AG10803 (cell line): Measurements from ENCODE around the gene KDM4C.

Source experiments
- DNase-seq: peaks from one replicate; pipeline ENCODE4 v3.0.0; 2010; ENCODE audit warnings: low read depth
- H3K4me3 ChIP-seq: 2 replicates; pipeline ENCODE4 v1.5.1; 2011; ENCODE audit warnings: mild to moderate bottlenecking, low read length, control low read depth
- TF ChIP-seq, protein P1 (sequence below): conservative IDR thresholded peaks from 2 replicates; pipeline ENCODE4 v1.5.1; 2011; ENCODE audit warnings: mild to moderate bottlenecking, low read length, control low read depth, inconsistent platforms

The KDM4C gene

DNA sequence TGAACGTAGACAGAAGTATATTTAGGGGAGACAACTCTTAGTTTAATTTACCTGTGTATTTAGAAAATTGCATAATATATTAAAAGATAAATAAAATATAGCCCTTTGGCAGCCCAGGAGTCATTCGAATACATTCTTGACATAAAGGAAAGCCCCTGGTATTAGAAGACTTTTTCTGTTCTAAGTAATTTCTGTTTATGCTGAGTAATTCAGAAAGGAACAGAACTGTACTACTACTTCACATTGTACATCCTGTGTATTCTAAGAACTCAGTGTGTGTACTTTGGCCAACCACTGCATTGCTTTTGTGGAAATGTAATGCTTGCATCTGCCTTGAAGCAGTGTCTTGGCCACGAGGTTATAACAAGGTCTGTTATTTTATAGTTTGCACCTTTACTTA lies 136.4 kb downstream of the KDM4C start:
- no peak for DNase-seq
- TF ChIP-seq, protein P1, sequence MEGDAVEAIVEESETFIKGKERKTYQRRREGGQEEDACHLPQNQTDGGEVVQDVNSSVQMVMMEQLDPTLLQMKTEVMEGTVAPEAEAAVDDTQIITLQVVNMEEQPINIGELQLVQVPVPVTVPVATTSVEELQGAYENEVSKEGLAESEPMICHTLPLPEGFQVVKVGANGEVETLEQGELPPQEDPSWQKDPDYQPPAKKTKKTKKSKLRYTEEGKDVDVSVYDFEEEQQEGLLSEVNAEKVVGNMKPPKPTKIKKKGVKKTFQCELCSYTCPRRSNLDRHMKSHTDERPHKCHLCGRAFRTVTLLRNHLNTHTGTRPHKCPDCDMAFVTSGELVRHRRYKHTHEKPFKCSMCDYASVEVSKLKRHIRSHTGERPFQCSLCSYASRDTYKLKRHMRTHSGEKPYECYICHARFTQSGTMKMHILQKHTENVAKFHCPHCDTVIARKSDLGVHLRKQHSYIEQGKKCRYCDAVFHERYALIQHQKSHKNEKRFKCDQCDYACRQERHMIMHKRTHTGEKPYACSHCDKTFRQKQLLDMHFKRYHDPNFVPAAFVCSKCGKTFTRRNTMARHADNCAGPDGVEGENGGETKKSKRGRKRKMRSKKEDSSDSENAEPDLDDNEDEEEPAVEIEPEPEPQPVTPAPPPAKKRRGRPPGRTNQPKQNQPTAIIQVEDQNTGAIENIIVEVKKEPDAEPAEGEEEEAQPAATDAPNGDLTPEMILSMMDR = no peak
- H3K4me3 ChIP-seq = no peak overlapping the region

DNA sequence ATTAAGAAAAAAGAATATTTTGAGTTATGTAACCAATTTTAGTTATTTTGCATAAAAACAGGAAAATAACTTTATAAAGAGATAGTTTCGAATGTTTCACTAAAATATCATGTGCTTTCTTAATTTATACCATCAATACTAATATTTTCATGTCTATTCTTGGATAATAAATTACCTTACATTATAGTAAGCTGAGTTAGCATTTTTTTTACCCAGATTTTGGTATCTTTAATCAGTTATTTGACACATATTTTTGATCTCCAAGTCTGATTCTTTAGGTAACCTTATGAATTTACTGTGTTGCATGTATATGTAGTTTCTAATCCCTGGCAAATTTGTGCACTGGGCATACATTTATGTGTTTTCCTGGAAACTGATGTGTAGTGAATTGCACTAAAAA lies 138.0 kb downstream of the KDM4C start:
- TF ChIP-seq, protein P1 = no peak
- DNase-seq = no peak
- no peak overlapping the region for H3K4me3 ChIP-seq

DNA sequence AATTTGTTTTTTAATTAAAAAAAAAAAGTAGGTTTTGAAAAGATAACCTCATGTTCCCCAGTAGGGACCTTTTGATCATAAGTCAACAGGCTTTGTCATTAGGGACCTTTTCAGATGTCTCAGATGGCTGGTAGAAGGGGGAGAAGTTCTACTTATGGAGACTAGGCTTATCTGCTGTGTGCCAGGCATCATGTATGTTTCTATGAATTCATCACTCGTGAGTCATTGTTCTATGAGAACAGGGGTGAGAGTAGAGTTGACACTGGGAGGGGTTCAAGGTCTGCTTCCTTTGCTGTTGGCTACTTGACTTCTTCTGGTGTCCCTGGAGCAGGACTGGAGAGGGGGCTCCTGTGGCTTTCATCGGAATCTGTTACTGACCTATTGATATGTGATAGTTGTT lies 138.8 kb downstream of the KDM4C start:
- H3K4me3 ChIP-seq = no peak overlapping the region
- DNase-seq = no peak
- TF ChIP-seq, protein P1 = no peak

DNA sequence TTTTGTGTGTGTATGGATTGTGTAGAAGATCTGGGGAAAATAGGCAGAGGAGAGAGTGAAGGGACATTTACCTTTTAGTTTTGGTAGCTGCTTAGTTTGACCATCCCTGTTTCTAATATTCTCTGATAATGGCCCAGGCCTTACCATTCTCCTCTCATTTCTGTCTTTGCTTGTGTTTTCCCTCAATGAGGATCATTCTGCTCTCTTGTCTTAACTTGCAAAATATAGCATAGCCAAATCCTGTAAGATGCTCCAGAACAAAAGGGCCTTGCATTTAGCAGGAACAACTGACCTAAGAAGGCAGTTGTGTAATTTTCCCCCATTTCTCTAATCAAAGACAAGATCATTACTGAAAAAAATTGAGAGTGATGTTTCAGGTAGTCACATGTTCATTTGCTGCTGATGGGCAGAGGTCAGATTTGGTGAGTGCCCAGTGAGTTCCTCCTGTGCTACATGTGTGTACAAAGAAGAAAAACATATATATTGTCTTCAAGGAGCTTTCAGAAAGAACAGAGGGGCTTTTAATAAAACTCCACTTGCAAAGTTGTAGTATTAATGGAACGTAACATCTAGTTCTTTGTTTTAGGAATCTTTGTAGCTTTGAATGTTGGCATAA lies 139.5 kb downstream of the KDM4C start:
- H3K4me3 ChIP-seq = no peak overlapping the region
- no peak for DNase-seq
- TF ChIP-seq, protein P1 = no peak

DNA sequence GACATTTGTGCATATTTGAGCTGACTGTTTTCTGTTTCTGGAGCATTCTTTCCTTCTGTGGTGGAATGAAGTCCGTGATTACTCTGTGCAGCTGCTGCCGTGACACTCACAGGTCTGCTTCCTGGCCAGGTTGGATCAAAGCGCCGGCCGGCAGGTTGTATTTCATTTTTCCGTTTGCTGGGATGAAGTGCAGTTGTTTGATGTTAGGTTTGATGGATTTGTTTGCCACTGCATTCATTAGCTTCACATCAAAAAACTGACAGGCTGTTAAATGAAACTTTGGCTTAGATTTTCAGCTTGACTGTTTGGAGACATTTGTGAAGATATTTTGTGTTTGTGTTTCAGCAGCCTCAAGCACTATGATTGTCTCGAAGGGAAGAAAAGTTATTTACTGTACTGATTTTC lies 140.1 kb downstream of the KDM4C start:
- TF ChIP-seq, protein P1 = no peak
- H3K4me3 ChIP-seq = no peak overlapping the region
- no peak for DNase-seq

DNA sequence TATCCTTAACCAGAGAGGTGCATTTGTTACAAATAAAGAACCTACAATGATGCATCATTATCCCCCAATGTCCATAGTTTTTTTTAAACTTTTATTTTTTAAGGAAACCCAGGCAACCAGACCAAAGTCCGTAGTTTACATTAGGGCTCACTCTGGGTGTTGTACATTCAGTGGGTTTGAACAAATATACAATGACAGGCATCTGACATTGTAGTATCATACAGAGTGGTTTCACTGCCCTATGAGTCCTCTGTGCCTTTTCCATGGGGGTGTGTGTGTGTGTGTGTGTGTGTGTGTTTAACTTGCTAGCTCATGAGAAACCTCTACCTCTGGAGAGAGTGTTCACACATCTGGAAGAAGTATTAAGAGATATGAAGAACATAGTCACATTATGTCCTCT lies 141.5 kb downstream of the KDM4C start:
- H3K4me3 ChIP-seq = no peak overlapping the region
- DNase-seq = no peak
- TF ChIP-seq, protein P1 = no peak

DNA sequence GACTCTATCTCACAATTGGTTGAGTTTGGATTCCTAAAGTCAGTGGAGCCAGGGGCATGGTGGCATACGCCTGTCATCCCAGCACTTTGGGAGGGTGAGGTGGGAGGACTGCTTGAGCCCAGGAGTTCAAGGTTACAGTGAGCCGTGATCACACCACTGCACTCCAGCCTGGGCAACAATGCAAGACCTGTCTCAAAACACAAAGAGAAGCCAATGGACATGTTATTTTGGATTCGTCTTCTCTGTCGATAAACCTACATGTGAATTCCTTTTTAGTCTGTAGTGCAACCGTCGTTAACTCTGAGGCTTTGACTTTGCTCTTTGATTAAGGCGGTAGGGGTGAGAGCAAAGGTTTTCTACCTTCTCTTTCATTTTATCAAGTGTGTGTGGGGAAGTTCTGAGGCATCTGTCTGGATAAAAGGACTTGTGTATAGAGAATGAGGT lies 142.7 kb downstream of the KDM4C start:
- H3K4me3 ChIP-seq = no peak overlapping the region
- TF ChIP-seq, protein P1 = no peak

More for the DNA sequence above, 142.7 kb downstream of the KDM4C start:
- no peak for DNase-seq
